Retinal pigment epithelial cell (primary cell): ENCODE measurements around the gene GDF11.
A peak's percentile ranks its signal among the peaks of the same experiment; 100 is the strongest.

ENCODE experiments used
- DNase-seq: peaks from one replicate; pipeline ENCODE4 v3.0.0-alpha.2; 2010; ENCODE audit warnings: low read depth
- H3K4me3 ChIP-seq: 2 replicates; pipeline ENCODE4 v1.5.1; 2011; ENCODE audit warnings: mild to moderate bottlenecking, low read length, control low read depth, moderate library complexity
- TF ChIP-seq, protein P1 (sequence below): conservative IDR thresholded peaks from 2 replicates; pipeline ENCODE4 v1.5.1; 2011; ENCODE audit warnings: low read depth, low read length, control low read depth, inconsistent platforms

GDF11 gene

DNA sequence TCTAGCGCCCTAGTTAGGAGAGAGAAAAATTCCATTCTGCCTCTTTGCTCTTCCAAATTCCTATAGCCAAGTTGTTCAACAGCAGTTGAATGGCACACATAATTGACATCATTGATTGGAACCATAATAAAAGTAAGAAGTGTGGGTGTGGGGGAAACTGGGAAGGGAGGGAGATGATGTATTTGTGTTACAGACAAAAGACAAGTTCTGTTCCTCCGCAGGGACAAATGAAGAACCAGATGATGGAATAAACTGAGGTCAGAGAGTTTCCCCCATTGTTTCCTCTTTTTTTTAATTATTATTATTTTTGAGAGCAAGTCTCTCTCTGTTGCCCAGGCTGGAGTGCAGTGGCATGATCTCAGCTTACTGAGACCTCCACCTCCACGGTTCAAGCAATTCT is 34.9 kb downstream of the GDF11 start:
- TF ChIP-seq, protein P1, sequence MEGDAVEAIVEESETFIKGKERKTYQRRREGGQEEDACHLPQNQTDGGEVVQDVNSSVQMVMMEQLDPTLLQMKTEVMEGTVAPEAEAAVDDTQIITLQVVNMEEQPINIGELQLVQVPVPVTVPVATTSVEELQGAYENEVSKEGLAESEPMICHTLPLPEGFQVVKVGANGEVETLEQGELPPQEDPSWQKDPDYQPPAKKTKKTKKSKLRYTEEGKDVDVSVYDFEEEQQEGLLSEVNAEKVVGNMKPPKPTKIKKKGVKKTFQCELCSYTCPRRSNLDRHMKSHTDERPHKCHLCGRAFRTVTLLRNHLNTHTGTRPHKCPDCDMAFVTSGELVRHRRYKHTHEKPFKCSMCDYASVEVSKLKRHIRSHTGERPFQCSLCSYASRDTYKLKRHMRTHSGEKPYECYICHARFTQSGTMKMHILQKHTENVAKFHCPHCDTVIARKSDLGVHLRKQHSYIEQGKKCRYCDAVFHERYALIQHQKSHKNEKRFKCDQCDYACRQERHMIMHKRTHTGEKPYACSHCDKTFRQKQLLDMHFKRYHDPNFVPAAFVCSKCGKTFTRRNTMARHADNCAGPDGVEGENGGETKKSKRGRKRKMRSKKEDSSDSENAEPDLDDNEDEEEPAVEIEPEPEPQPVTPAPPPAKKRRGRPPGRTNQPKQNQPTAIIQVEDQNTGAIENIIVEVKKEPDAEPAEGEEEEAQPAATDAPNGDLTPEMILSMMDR, result no peak

DNA sequence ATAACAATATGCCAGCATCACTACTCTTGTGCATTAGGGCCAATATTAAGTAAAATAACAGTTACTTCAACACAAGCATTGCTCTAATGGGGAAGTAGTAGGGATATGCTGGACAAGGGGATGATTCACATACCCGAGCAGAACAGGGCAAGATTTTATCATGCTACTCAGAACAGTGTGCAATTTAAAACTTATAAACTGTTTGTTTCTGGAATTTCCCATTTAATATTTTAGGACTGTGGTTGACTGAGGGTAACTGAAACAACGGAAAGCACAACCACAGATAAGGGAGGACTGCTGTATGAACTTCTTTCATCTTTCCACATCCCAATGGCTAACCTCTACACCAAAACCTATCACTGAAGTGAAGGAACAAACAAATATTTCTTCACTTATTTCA is 37.8 kb downstream of the GDF11 start:
- no peak for DNase-seq
- TF ChIP-seq, protein P1, result no peak
- H3K4me3 ChIP-seq, result no peak overlapping the region

More for the DNA sequence above, 34.9 kb downstream of the GDF11 start:
- H3K4me3 ChIP-seq, result no peak overlapping the region
- no peak for DNase-seq

DNA sequence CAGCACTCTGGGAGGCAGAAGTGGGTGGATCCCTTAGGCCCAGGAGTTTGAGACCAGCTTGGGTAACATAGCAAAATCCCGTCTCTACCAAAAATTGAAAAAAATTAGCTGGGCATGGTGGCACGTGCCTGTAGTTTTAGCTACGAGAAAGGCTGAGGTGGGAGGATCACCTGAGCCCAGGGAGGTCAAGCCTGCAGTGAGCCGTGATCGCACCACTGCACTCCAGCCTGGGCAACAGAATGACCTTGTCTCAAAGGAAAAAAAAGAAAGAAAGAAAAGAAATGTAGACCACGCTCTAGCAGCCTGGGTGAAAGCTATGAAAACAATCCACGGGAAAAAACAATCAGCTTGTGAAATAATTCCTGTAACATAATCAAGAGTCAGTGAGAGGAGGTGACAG is 45.6 kb downstream of the GDF11 start:
- TF ChIP-seq, protein P1, result no peak
- no peak overlapping the region for H3K4me3 ChIP-seq
- DNase-seq, result no peak

DNA sequence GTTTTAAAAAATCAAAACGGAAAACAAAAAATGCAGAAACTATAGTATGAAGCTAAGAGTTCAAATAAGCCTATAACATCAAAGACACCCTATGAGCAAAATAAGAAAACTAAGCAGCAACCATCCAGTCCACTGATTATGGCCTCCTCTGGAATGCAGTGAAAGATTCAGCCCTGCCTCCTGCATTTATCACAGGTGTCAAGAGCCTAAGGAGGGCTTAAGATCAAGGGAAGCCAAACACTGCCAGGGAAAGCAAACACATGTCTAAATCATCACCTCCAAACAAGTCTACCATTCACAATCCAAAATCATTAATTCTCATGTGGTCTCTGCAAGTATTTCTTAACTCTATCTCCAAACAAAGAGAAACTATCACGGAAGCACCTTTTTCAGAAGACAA is 46.2 kb downstream of the GDF11 start:
- DNase-seq, result no peak
- TF ChIP-seq, protein P1, result no peak
- H3K4me3 ChIP-seq, result no peak overlapping the region

DNA sequence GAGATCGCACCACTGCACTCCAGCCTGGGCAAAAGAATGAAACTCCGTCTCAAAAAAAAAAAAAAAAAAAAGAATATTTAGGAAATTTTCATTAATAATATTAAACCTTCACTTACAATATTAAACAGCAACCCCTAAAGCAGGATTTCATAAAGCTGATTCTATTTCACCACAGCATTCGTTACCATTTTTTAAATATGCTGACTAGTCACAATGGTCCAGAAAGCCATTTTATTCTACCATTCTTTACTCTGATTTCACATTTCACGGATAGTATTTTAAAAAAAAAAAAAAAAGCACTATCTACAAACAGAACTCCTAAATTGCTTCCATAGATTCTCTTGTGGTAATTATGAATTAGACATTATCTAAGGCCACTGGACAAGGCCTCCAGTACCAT is 47.0 kb downstream of the GDF11 start:
- H3K4me3 ChIP-seq, result no peak overlapping the region
- TF ChIP-seq, protein P1, result no peak
- DNase-seq, result no peak

DNA sequence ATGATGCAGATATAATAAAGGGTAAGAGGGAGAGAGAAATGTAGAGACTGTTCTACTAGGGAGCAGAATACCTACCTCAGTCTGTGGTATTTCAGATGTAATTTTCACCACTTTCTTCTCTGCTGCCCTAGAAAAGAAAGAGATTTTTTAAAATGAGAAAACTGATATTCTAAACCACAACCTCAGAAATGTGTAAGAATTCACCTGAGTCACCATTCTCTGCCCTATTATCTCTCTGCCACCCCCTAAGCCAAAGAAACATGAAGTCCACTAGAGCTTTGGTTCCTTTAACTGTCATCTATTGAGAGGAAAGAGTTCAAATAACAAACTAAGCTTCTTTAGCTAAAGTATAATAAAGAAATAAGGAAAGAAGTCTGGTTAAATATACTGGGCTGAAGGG is 53.0 kb downstream of the GDF11 start:
- TF ChIP-seq, protein P1, result no peak
- no peak overlapping the region for H3K4me3 ChIP-seq
- no peak for DNase-seq

DNA sequence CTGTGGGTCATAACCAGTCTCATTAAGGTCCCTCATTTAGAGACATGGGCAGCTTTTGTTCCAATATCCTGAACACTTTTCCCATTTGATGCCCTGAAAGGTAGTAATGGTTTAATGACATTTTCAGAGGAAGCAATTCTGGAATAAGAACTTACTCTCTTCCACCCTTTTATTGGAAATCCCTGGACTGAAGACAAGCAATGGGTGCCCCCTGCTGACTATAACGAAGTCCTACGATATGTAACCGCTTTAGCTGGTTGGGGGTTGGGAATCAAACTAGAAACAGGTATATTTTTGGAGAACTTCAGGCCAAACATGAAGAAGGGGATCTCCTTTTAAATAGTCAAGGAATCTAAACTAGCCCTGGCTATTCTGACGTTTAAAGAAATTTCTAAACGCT is 54.1 kb downstream of the GDF11 start:
- TF ChIP-seq, protein P1, result peak; percentile 70
- H3K4me3 ChIP-seq, result no peak overlapping the region
- DNase-seq, result no peak
